ENCODE results near the gene CDKL5.

The CDKL5 gene

GRCh38 chrX:18652636-18653035 is 227.2 kb downstream of the CDKL5 start:
- DNase-seq, result no peak

- DNase-seq, result no peak
Measured at GRCh38 chrX:18654875-18655836, 229.7 kb downstream of the CDKL5 start.

DNA sequence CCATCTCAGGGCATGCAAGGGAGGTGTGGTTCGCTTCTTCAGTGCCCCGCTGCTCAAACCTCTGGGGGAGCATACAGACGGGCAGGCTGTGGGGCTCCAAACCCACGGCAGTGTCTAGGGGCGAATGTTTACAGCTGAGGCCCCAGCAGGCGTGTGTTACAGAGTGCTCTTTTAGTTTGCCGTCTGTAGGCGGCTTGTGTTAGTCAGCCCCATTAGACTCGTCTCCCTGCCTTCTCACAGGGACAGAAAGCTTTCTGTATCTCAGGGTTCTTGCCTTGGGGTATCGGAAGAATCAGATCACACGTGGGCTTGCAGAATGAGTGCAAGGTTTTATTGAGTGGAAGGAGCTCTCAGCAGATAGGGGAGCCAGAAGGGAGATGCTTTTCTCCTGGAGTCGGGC is 235.9 kb downstream of the CDKL5 start:
- DNase-seq, result no peak

DNA sequence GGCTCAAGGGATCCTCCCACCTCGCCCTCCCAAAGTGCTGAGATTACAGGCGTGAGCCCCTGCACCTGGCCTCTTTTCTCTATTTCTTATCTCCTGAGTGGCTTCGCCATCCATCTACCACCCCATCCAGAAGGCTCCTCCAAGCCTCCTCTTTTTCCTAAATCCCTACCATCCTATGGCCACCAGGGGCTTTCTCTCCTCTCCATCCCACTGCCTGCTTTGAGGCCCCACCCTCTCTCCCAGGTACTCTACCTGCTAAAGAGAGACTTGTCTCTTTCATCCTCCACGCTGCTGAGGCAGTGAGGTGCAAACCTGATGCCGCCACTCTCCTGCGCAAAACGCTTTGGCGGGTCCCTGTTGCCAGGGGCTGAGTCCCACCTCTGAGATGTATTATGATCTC is 239.5 kb downstream of the CDKL5 start:
- DNase-seq, result no peak

- DNase-seq, result no peak
Measured at GRCh38 chrX:18666614-18667013, 241.2 kb downstream of the CDKL5 start.

DNA sequence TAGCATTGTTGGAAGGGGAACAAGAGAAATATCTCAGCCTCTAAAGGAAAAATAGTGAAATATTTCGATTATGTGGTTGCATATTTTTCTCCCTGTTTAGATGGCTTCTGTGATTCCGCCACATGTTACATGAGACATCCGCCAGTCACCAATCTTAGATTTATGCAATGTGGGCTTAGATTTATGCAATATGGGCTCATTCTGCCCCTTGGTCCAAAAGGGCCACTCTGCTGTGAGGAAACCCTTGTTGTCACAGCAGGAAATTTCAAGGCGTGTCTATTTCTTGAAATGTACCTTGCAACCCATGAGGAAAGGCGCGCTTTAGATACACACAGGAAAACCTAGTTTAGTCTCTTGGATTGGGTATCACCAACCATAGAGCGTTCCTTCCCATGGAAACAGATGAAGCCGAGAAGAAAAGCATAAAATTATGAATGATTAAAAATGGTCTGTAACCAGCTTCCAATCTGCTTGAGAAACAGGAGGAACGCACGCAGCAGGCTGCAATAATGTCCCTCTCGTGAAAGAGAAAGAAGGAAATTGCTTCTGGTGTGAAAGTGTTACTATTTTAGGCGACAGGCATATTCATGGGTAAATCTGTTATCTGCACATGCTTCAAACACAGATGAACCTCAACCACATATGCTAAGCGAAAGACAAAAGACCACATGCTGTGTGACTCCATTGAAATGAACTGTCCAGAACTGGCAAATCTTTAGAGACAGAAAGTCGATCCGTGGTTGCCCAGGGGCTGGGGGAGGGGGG is 242.8 kb downstream of the CDKL5 start:
- no peak for DNase-seq

GRCh38 chrX:18672008-18672407 is 246.6 kb downstream of the CDKL5 start, which contains the start of gene RS1:
TSS of gene RS1 (minus strand) at chrX:18672108. CDS start at chrX:18672068, 40 bp downstream.
- no peak for DNase-seq

DNA sequence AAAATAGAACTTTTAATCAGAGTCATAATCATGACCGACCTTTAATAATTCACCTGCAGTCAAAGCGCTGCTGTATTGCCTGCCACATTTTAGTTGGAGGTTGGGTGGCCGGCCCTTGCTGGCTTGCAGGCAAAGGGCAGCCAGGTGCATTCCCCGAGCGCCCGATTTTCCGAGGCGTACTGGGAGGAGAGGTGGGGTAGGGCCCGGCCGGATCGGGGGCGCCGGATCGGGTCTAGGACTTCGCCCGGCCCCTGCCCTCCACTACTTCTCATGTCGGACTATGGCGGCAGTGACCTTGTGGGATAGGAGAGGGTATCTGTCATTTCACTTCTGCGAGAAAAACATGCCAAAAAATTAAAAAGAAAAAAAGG is 249.0 kb downstream of the CDKL5 start:
- peak in 1 of 5 experiments; percentile 5 for DNase-seq

DNA sequence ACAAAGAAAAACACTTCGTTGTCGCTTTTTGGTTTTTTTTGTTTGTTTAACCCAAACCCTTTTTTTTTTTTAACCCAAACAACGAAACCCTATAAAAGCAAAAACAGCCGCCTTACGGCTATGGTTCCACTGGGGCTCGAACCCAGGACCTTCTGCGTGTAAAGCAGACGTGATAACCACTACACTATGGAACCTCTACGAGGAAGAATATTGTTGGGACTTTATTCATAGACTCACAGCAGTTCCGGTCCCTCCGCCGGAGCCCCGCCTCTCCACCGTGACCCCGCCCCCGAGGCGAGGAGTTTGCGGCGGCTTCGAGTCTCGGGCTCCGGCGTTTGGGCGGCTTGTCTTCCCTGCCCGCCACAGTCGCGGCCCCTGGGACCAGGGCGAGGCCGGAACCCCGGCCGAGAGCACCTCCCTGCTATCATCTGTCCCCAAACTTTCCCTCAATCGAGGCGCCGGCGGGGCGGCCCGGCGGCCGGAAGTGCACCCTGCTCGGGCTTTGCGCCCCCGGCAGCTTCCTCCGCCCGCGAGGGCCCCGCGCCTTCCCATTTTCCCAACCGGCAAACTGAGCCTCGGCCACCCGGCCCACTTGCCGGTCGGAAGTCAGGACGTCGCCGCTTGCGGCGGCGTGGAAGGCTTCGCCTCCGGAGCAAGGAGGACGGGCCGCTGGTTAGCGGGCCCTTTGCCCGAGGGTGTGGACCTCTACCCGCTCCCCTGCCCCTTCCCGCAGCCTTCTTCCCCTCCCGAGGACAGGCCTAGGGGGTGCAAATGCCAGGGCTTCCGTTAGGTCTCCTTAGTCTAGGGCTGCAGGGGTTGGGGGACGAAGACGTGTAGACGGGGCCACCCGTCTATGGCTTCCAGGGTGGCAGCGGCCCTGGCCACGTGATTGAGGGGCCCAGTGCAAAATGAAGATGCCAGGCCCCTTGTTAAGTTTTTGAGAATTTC is 249.7 kb downstream of the CDKL5 start:
- peak; percentile 43 to 79 (median 66) for DNase-seq

- no peak for DNase-seq
Measured at GRCh38 chrX:18676050-18676449, 250.6 kb downstream of the CDKL5 start.

DNA sequence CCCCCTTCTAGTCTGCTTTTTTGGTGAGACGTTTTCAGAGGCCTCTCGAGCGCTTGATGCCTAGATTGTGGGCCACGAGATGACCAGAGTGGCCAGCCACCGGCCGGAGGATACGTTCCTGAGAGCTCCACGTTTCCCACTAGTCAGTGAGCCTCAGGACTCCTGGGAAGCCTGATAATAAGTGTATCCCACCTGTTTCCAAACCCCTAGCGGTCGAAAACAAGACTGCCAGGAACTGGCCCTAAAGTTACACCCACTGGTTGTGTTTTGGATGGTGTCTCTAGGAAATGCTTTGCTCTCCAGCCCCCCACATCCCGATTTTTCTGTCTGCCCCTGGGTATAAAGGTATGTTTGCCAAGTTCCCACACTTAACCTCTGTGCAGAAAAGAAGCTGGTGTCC is 251.1 kb downstream of the CDKL5 start:
- DNase-seq, result no peak

GRCh38 chrX:18677161-18677869 is 251.9 kb downstream of the CDKL5 start:
- DNase-seq, result no peak

- no peak for DNase-seq
Measured at GRCh38 chrX:18681996-18682395, 256.6 kb downstream of the CDKL5 start.

DNA sequence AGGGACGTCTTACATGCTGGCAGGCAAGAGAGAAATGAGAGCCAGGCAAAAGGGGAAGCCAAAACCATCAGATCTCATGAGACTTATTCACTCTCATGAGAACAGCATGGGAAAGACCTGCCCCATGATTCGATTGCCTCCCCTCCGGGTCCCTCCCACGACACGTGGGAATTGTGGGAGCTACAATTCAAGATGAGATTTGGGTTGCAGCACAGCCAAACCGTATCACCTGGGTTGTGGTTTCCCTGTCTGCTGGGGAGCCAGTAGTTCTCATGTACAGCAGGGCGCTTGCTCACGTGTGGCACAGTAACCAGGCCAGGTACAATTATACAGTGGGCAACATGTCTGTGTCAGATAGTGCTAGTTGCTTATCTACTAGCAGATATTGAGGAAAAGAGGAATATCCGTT is 257.6 kb downstream of the CDKL5 start:
- no peak for DNase-seq

- DNase-seq, result no peak
Measured at GRCh38 chrX:18687856-18688495, 262.6 kb downstream of the CDKL5 start.

- no peak for DNase-seq
Measured at GRCh38 chrX:18691431-18691830, 266.0 kb downstream of the CDKL5 start.

DNA sequence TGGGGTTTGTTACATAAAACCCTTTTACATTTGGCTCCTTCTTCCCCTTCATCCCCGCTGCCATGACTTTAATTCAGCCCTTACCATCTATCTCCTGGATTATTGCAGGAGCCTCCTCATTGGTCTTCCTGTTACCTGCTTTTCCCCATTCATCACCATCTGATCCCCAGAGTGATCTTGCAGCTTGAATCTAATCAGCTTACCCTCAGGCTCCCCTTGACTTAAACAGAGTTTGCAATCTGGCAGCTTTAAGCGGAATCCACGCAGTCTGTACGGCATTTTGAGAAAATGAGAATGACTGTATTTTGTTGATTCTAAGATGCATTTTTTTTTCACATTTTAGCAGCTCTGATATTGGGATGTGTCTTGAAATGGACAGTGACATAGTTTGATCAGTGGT is 267.1 kb downstream of the CDKL5 start:
- no peak for DNase-seq

DNA sequence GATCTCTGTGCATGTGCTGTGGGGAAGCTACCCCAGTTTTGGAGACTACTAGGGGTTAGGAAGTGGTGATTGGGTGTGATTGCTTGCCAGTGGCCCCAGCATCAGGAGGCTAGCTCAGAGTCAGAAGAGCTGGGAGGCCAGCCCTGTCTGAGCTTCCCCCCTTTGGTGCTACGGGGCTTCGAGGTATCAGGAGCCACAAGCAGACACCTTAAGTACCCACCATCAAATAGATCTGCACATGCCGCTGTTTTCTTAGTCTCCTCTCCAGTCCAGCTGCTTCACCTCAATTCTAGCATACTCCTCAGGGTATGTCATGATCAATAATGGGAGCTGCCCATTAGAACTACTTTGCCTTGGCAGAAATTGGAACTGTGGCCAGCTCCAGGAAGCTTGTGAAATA is 271.2 kb downstream of the CDKL5 start:
- no peak for DNase-seq

- no peak for DNase-seq
Measured at GRCh38 chrX:18698737-18699650, 273.6 kb downstream of the CDKL5 start.

Measured in T-helper 2 cell (primary cell).